Neural crest cell (in vitro differentiated cells): ENCODE results near the gene DDAH1. TPM values are rescaled to one million over a fixed set of nuclear protein-coding genes. Genes with fewer than 3 reads are reported as not detected.
A peak's percentile ranks its signal among the peaks of the same experiment; 100 is the strongest.
"Not testable (repeated sequence)": the region's sequence is repeated elsewhere in the genome, so short reads cannot be mapped to it uniquely, and the experiment has no call there.

Experiments
- DNase-seq: peaks from one replicate; pipeline ENCODE4 v3.0.0; 2021; ENCODE audit warnings: low read depth, mixed read lengths, low spot score
- H3K27ac Mint-ChIP-seq: one replicate; pipeline ENCODE4 v1.8.0; 2021; ENCODE audit warnings: mild to moderate bottlenecking, mixed read lengths; ENCODE audit not compliant: unreplicated experiment
- H3K27me3 Mint-ChIP-seq: 2 replicates; pipeline ENCODE4 v1.8.0; 2021; ENCODE audit warnings: low read depth, mild to moderate bottlenecking, mixed read lengths
- H3K36me3 Mint-ChIP-seq: 2 replicates; pipeline ENCODE4 v1.8.0; 2021; ENCODE audit warnings: low read depth, mild to moderate bottlenecking, mixed read lengths
- H3K4me1 Mint-ChIP-seq: 2 replicates; pipeline ENCODE4 v1.8.0; 2021; ENCODE audit warnings: mixed read lengths
- H3K4me3 Mint-ChIP-seq: one replicate; pipeline ENCODE4 v1.8.0; 2021; ENCODE audit warnings: mild to moderate bottlenecking, mixed read lengths
- H3K9me3 Mint-ChIP-seq: 2 replicates; pipeline ENCODE4 v1.8.0; 2021; ENCODE audit warnings: mixed read lengths
- total RNA-seq: library from RNA; stranded (reverse); gene quantifications from 2 replicates; pipeline ENCODE4 v1.2.1, GENCODE V29; 2021
- TF ChIP-seq, protein P1 (sequence below): fragments of 200-600 bp; sonication (generic); conservative IDR thresholded peaks from 2 replicates; pipeline ENCODE4 v1.5.0; 2021; ENCODE audit warnings: antibody characterized with exemption, mild to moderate bottlenecking

Gene DDAH1
- total RNA-seq, 1 donor from 2014 or later: 22.3 TPM

- H3K4me1 Mint-ChIP-seq: no peaks in the 10 kb centered on the region
- H3K27me3 Mint-ChIP-seq: no peaks in the 10 kb centered on the region
- no peak overlapping the region for H3K27ac Mint-ChIP-seq
- no peaks in the 10 kb centered on the region for H3K9me3 Mint-ChIP-seq
- no peak for DNase-seq
- TF ChIP-seq, protein P1, sequence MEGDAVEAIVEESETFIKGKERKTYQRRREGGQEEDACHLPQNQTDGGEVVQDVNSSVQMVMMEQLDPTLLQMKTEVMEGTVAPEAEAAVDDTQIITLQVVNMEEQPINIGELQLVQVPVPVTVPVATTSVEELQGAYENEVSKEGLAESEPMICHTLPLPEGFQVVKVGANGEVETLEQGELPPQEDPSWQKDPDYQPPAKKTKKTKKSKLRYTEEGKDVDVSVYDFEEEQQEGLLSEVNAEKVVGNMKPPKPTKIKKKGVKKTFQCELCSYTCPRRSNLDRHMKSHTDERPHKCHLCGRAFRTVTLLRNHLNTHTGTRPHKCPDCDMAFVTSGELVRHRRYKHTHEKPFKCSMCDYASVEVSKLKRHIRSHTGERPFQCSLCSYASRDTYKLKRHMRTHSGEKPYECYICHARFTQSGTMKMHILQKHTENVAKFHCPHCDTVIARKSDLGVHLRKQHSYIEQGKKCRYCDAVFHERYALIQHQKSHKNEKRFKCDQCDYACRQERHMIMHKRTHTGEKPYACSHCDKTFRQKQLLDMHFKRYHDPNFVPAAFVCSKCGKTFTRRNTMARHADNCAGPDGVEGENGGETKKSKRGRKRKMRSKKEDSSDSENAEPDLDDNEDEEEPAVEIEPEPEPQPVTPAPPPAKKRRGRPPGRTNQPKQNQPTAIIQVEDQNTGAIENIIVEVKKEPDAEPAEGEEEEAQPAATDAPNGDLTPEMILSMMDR: no peak
- H3K36me3 Mint-ChIP-seq: no peaks in the 10 kb centered on the region
- H3K4me3 Mint-ChIP-seq: no peak overlapping the region
Observed at GRCh38 chr1:85479491-85479890, 14.5 kb upstream of the DDAH1 start.

- Mint-ChIP-seq H3K9me3 (peaks cover 2% of the 10 kb centered on the region), H3K4me3 (no peak overlapping the region), H3K4me1 (no peaks in the 10 kb centered on the region), H3K27me3 (no peaks in the 10 kb centered on the region), H3K27ac (no peak overlapping the region), H3K36me3 (no peaks in the 10 kb centered on the region)
- TF ChIP-seq, protein P1: no peak
- DNase-seq: no peak
Observed at GRCh38 chr1:85478366-85478765, 13.4 kb upstream of the DDAH1 start.

GRCh38 chr1:85475055-85475454 lies 10.1 kb upstream of the DDAH1 start:
- DNase-seq: no peak
- Mint-ChIP-seq H3K4me3 (no peak overlapping the region), H3K9me3 (peaks cover 2% of the 10 kb centered on the region), H3K27ac (no peak overlapping the region), H3K27me3 (no peaks in the 10 kb centered on the region), H3K36me3 (no peaks in the 10 kb centered on the region), H3K4me1 (no peaks in the 10 kb centered on the region)
- TF ChIP-seq, protein P1: no peak

DNA sequence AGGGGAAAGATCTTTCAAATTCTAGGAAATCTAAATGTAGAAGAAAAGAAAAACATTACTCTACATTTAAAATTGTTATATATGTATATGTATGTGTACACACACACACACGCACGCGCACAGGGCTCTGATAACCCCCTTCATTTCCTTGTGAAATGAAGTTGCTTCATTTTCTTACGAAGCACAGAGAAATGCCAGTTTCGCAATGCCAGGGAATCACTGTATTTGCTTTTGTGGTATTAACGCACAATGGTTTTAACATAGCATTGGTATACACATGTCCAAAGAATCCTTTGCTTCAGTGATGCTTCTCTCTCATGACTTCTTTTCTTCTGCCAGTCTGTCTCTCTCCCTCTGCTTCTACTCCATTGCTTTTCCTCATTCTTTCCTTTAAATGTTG lies 8.4 kb upstream of the DDAH1 start:
- H3K36me3 Mint-ChIP-seq: no peaks in the 10 kb centered on the region
- no peaks in the 10 kb centered on the region for H3K4me1 Mint-ChIP-seq
- H3K9me3 Mint-ChIP-seq: peaks cover 2% of the 10 kb centered on the region
- H3K27ac Mint-ChIP-seq: peak overlapping the region; percentile 76
- TF ChIP-seq, protein P1: no peak
- no peaks in the 10 kb centered on the region for H3K27me3 Mint-ChIP-seq
- DNase-seq: no peak
- no peak overlapping the region for H3K4me3 Mint-ChIP-seq

- Mint-ChIP-seq H3K4me1 (no peaks in the 10 kb centered on the region), H3K4me3 (no peak overlapping the region), H3K9me3 (peaks cover 2% of the 10 kb centered on the region), H3K27ac (no peak overlapping the region), H3K27me3 (no peaks in the 10 kb centered on the region), H3K36me3 (no peaks in the 10 kb centered on the region)
- TF ChIP-seq, protein P1: no peak
- DNase-seq: no peak
Observed at GRCh38 chr1:85471558-85471957, 6.6 kb upstream of the DDAH1 start.

- not testable (repeated sequence) for H3K4me1 Mint-ChIP-seq, H3K36me3 Mint-ChIP-seq, H3K27ac Mint-ChIP-seq, H3K9me3 Mint-ChIP-seq, H3K27me3 Mint-ChIP-seq, H3K4me3 Mint-ChIP-seq, DNase-seq
Observed at GRCh38 chr1:85470130-85470529, 5.2 kb upstream of the DDAH1 start.
